LNCaP clone FGC (cell line): ENCODE data around the gene MAPRE2.

Experiments used
- DNase-seq: peaks from one replicate; pipeline ENCODE4 v3.0.0-alpha.2; 2011; ENCODE audit warnings: low read depth
- H3K4me3 ChIP-seq: 2 replicates; pipeline ENCODE4 v1.5.1; 2011; ENCODE audit warnings: mild to moderate bottlenecking, low read depth, low read length, control low read depth
- TF ChIP-seq, protein P1 (sequence below): IDR thresholded peaks from 2 replicates; pipeline ENCODE4 v1.5.1; 2012; ENCODE audit warnings: mild to moderate bottlenecking; ENCODE audit not compliant: control insufficient read depth, insufficient read depth; ENCODE audit errors: extremely low read depth

Gene MAPRE2

GRCh38 chr18:35172451-35173035 is 131.3 kb downstream of the MAPRE2 start:
- H3K4me3 ChIP-seq = no peak overlapping the region
- TF ChIP-seq, protein P1, sequence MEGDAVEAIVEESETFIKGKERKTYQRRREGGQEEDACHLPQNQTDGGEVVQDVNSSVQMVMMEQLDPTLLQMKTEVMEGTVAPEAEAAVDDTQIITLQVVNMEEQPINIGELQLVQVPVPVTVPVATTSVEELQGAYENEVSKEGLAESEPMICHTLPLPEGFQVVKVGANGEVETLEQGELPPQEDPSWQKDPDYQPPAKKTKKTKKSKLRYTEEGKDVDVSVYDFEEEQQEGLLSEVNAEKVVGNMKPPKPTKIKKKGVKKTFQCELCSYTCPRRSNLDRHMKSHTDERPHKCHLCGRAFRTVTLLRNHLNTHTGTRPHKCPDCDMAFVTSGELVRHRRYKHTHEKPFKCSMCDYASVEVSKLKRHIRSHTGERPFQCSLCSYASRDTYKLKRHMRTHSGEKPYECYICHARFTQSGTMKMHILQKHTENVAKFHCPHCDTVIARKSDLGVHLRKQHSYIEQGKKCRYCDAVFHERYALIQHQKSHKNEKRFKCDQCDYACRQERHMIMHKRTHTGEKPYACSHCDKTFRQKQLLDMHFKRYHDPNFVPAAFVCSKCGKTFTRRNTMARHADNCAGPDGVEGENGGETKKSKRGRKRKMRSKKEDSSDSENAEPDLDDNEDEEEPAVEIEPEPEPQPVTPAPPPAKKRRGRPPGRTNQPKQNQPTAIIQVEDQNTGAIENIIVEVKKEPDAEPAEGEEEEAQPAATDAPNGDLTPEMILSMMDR = no peak
- no peak for DNase-seq

GRCh38 chr18:35174093-35174731 is 133.0 kb downstream of the MAPRE2 start:
- no peak overlapping the region for H3K4me3 ChIP-seq
- no peak for DNase-seq
- TF ChIP-seq, protein P1 = no peak

DNA sequence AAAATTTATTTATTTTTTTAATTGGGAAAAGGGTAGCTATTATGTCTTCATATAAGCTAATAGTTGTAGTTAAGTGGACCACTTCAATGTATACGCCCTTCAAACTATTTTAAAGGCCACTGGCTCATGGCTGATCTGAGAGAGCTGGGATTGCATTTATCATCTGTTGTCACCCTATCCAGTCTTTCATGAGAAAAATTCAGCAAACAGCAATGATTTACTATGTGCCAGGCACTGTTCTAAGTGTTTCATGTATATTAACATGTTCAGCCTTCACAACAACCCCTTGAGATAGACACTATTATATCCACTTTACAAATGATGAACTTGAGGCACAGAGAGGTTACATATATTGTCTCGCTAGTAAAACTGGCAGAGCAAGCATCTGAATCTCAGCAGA is 133.5 kb downstream of the MAPRE2 start:
- TF ChIP-seq, protein P1 = no peak
- no peak overlapping the region for H3K4me3 ChIP-seq
- no peak for DNase-seq

DNA sequence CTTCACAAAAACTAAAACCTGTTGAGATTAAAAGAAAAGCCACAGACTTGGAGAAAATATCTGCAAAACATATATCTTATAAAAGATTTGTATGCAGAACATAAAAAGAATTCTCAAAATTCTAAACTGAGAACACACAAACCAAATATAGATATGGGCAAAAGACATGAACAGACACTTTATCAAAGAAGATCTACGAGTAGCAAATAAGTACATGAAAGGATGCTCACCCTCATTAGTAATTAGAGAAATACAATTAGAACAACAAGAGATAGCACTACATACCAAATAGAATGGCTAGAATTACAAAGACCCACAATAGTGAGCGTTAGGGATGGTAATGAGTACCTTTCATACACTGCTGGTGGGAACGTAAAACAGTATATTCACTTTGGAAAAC is 135.7 kb downstream of the MAPRE2 start:
- no peak overlapping the region for H3K4me3 ChIP-seq
- no peak for DNase-seq
- TF ChIP-seq, protein P1 = no peak

DNA sequence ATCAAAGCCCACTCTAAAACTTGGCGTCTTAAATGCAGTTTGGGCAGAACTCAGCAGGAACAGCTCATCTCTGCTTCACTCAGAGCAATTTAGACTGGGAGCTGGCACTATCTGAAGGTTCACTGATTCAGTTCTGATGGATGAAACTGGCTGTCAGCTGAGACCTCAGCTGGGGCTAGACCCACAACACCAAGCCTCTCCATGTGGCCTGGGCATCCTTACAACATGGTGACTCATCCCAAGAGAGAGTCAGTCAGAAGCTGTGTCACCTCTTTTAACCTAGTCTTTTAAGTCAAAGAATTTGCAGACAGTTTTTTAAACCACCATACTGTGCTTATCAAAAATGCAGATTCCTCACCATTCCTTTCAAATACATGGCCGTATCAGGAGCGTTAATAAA is 137.0 kb downstream of the MAPRE2 start:
- no peak for DNase-seq
- no peak overlapping the region for H3K4me3 ChIP-seq
- TF ChIP-seq, protein P1 = no peak

GRCh38 chr18:35179906-35180305 is 138.7 kb downstream of the MAPRE2 start:
- DNase-seq = no peak
- TF ChIP-seq, protein P1 = no peak
- H3K4me3 ChIP-seq = no peak overlapping the region

DNA sequence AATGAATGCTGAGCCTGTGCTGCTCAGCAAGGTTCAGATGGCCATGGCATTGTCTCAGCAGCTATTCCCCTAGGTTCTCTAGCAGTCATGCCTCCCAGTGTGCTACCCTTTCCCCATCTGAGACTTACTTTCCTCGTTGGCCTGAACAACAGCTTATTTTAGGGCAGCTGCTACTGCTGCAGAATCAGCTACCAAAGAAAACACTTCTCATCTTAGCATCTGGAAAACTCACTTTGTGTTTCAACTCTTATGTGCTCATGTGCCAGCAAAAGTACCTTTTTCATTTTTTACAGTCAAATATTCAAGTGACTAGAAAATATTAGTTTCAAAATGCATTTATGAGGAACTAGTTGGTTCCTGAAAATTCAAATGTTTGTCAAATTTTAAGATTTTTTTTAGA is 139.2 kb downstream of the MAPRE2 start:
- TF ChIP-seq, protein P1 = no peak
- no peak overlapping the region for H3K4me3 ChIP-seq
- DNase-seq = no peak
